GM19238 (cell line): ENCODE data around the gene CACNA1C.

Source experiments
- DNase-seq: peaks from one replicate; pipeline ENCODE4 v3.0.0; 2011; ENCODE audit warnings: low spot score; ENCODE audit not compliant: insufficient read length

Gene CACNA1C

GRCh38 chr12:2501464-2502191, 448.8 kb downstream of the CACNA1C start:
- no peak for DNase-seq

GRCh38 chr12:2503036-2503435, 450.2 kb downstream of the CACNA1C start:
- no peak for DNase-seq

- DNase-seq, result no peak
These were observed 451.0 kb downstream of the CACNA1C start for GRCh38 chr12:2503762-2504161.

- no peak for DNase-seq
These were observed 451.8 kb downstream of the CACNA1C start for GRCh38 chr12:2504577-2504976.

- DNase-seq, result no peak
These were observed 455.0 kb downstream of the CACNA1C start for GRCh38 chr12:2507814-2508213.

GRCh38 chr12:2509137-2509536, 456.4 kb downstream of the CACNA1C start:
- DNase-seq, result no peak

GRCh38 chr12:2510045-2510444, 457.3 kb downstream of the CACNA1C start:
- DNase-seq, result no peak

- DNase-seq, result no peak
These were observed 460.6 kb downstream of the CACNA1C start for GRCh38 chr12:2513141-2514037.

GRCh38 chr12:2514038-2514340, 461.2 kb downstream of the CACNA1C start:
- DNase-seq, result no peak

GRCh38 chr12:2520722-2521246, 468.0 kb downstream of the CACNA1C start:
- no peak for DNase-seq

GRCh38 chr12:2523317-2523716, 470.5 kb downstream of the CACNA1C start:
- DNase-seq, result no peak

- DNase-seq, result no peak
These were observed 471.1 kb downstream of the CACNA1C start for GRCh38 chr12:2523844-2524243.

- DNase-seq, result no peak
These were observed 473.6 kb downstream of the CACNA1C start for GRCh38 chr12:2526371-2526770.

GRCh38 chr12:2528001-2528400, 475.2 kb downstream of the CACNA1C start:
- no peak for DNase-seq

GRCh38 chr12:2529807-2530206, 477.0 kb downstream of the CACNA1C start:
- no peak for DNase-seq

GRCh38 chr12:2531371-2531770, 478.6 kb downstream of the CACNA1C start:
- DNase-seq, result no peak

- no peak for DNase-seq
These were observed 480.2 kb downstream of the CACNA1C start for GRCh38 chr12:2533036-2533435.

- no peak for DNase-seq
These were observed 482.9 kb downstream of the CACNA1C start for GRCh38 chr12:2535583-2536204.

- DNase-seq, result no peak
These were observed 483.9 kb downstream of the CACNA1C start for GRCh38 chr12:2536724-2537123.

GRCh38 chr12:2537868-2538541, 485.2 kb downstream of the CACNA1C start:
- no peak for DNase-seq

GRCh38 chr12:2539938-2540337, 487.2 kb downstream of the CACNA1C start:
- DNase-seq, result no peak
